ENCODE measurements around the gene SND1.

The SND1 gene

GRCh38 chr7:127850195-127850594 lies 198.2 kb downstream of the SND1 start:
- Histone ChIP-seq H3K79me2 (ENCODE audit: insufficient read depth, low read length) (no peaks in the 10 kb centered on the region), H3K4me2 (ENCODE audit: low read length) (no peak overlapping the region)

GRCh38 chr7:127854383-127854782 lies 202.4 kb downstream of the SND1 start:
- no peak for TF ChIP-seq CTCF (IDR thresholded peaks at IDR 0.05; ENCODE audit: low read length)
- TF ChIP-seq EZH2 (IDR thresholded peaks at IDR 0.05; ENCODE audit: borderline replicate concordance, low read length), result no peak
- Histone ChIP-seq H4K20me1 (ENCODE audit: insufficient read depth, low read length) (no peaks in the 10 kb centered on the region), H3F3A (ENCODE audit: insufficient read depth, low read length) (0 out of 2 replicates have a peak, but pooled peaks cover 6% of the 10 kb centered on the region), H3K9me3 (ENCODE audit: low read length) (no peaks in the 10 kb centered on the region), H3K9ac (ENCODE audit: low read length) (no peak overlapping the region), H3K9me2 (ENCODE audit: low read depth, low read length) (no peaks in the 10 kb centered on the region), H3K36me3 (ENCODE audit: insufficient read depth, low read length) (peaks cover 41% of the 10 kb centered on the region; the same call in 1 of the 2 replicates), H3K27me3 (ENCODE audit: insufficient read depth, low read length) (no peaks in the 10 kb centered on the region), H3K4me2 (ENCODE audit: low read length) (no peak overlapping the region), H3K4me3 (ENCODE audit: low read depth, low read length, poor library complexity, severe bottlenecking) (no peak overlapping the region), H2AFZ (ENCODE audit: low read length) (no peak overlapping the region), H3K27ac (ENCODE audit: low read depth, low read length, poor library complexity, severe bottlenecking) (no peak overlapping the region), H3K4me1 (ENCODE audit: insufficient read depth, low read length, severe bottlenecking) (peaks cover 22% of the 10 kb centered on the region), H3K79me2 (ENCODE audit: insufficient read depth, low read length) (no peaks in the 10 kb centered on the region)

More at GRCh38 chr7:127850195-127850594, 198.2 kb downstream of the SND1 start:
- Histone ChIP-seq H2AFZ (ENCODE audit: low read length) (no peak overlapping the region), H3K27me3 (ENCODE audit: insufficient read depth, low read length) (no peaks in the 10 kb centered on the region), H3K9ac (ENCODE audit: low read length) (no peak overlapping the region), H3K36me3 (ENCODE audit: insufficient read depth, low read length) (peaks cover 51% of the 10 kb centered on the region; the same call in 1 of the 2 replicates), H3K27ac (ENCODE audit: low read depth, low read length, poor library complexity, severe bottlenecking) (no peak overlapping the region), H3K9me3 (ENCODE audit: low read length) (no peaks in the 10 kb centered on the region), H3F3A (ENCODE audit: insufficient read depth, low read length) (0 out of 2 replicates have a peak, but pooled peaks cover 6% of the 10 kb centered on the region), H3K9me2 (ENCODE audit: low read depth, low read length) (no peaks in the 10 kb centered on the region), H4K20me1 (ENCODE audit: insufficient read depth, low read length) (no peaks in the 10 kb centered on the region), H3K4me1 (ENCODE audit: insufficient read depth, low read length, severe bottlenecking) (peaks cover 4% of the 10 kb centered on the region), H3K4me3 (ENCODE audit: low read depth, low read length, poor library complexity, severe bottlenecking) (no peak overlapping the region)
- no peak for TF ChIP-seq CTCF (IDR thresholded peaks at IDR 0.05; ENCODE audit: low read length)
- TF ChIP-seq EZH2 (IDR thresholded peaks at IDR 0.05; ENCODE audit: borderline replicate concordance, low read length), result no peak

GRCh38 chr7:127857464-127857841 lies 205.5 kb downstream of the SND1 start:
- peaks cover 22% of the 10 kb centered on the region for H3K4me1 ChIP-seq (ENCODE audit: insufficient read depth, low read length, severe bottlenecking)
- H3K27me3 ChIP-seq (ENCODE audit: insufficient read depth, low read length), result no peaks in the 10 kb centered on the region
- H3F3A ChIP-seq (ENCODE audit: insufficient read depth, low read length), result 0 out of 2 replicates have a peak, but pooled peaks cover 6% of the 10 kb centered on the region
- no peak overlapping the region for H3K27ac ChIP-seq (ENCODE audit: low read depth, low read length, poor library complexity, severe bottlenecking)
- no peaks in the 10 kb centered on the region for H3K9me2 ChIP-seq (ENCODE audit: low read depth, low read length)
- no peak overlapping the region for H3K4me2 ChIP-seq (ENCODE audit: low read length)
- H3K36me3 ChIP-seq (ENCODE audit: insufficient read depth, low read length), result peaks cover 20% of the 10 kb centered on the region; the same call in 1 of the 2 replicates
- H3K9me3 ChIP-seq (ENCODE audit: low read length), result no peaks in the 10 kb centered on the region
- H4K20me1 ChIP-seq (ENCODE audit: insufficient read depth, low read length), result no peaks in the 10 kb centered on the region
- H2AFZ ChIP-seq (ENCODE audit: low read length), result no peak overlapping the region
- no peak for TF ChIP-seq EZH2 (IDR thresholded peaks at IDR 0.05; ENCODE audit: borderline replicate concordance, low read length)
- no peak for TF ChIP-seq CTCF (IDR thresholded peaks at IDR 0.05; ENCODE audit: low read length)
- H3K9ac ChIP-seq (ENCODE audit: low read length), result no peak overlapping the region
- no peak overlapping the region for H3K4me3 ChIP-seq (ENCODE audit: low read depth, low read length, poor library complexity, severe bottlenecking)
- no peaks in the 10 kb centered on the region for H3K79me2 ChIP-seq (ENCODE audit: insufficient read depth, low read length)

All from OCI-LY1 (cell line).